Activated CD4-positive, alpha-beta T cell treated with anti-CD3 and anti-CD28 coated beads, Interleukin-2, Interleukin-4, amounts not matched to agents 100 ng/mL and 50 ng/mL, durations not matched to agents 16 hours and 8 hours (primary cell): ENCODE data around the gene MBP.

Source experiments
- DNase-seq: peaks from one replicate; pipeline ENCODE4 v3.0.0-alpha.2; 2020; ENCODE audit warnings: low spot score

Gene MBP

DNA sequence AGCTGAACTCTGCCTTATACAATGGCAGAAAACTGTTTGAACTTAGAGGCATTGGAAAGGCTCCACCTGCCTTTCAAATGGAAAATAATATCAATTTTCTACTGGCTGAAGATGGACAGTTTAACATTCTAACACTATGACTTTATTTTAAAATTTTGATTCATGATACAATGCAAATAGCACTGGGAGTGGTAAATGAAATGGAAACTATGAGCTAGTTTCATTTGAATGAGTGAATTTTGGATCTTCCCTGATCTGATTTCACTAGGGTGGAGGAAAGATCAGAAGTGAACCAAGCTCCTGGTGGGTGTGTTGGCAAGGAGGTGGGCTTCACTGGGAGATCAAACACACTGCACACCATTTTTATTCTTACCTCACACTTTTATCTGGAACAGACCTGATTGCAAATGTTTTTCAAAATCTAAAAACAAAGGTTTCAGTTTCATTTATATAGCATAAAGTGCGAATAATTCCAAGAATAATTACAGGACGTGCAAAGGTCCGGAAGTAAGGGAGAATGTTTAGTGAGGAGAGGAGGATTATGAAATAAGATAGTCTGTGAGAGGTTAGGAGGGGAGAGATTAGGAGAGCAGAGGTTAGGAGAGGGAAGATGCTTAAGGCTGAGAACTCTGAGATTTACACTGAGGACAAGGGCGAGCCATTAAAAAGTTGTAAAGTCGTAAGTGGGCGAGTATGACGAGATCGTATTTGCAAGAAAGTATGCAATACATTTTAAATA, 18.6 kb upstream of the MBP start:
- no peak for DNase-seq

DNA sequence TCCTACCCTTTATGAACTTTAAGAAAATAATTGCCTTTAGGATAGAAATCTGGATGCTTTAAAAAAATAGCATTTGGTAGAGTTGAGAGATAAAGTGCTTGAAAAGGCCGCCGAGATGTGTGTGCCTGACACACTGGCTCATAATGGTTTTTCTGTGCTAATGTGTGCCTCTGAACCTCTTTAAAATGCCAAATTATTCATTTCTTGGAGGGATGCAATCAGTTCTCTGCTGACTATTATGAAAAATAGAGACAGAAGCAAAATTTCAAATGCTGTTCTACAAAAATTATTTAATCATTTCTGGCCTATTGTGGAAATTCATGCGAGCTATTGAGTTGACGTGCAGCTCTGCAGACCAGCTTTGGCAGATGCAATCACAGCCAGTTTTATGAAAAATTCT, 18.0 kb upstream of the MBP start:
- DNase-seq = no peak

DNA sequence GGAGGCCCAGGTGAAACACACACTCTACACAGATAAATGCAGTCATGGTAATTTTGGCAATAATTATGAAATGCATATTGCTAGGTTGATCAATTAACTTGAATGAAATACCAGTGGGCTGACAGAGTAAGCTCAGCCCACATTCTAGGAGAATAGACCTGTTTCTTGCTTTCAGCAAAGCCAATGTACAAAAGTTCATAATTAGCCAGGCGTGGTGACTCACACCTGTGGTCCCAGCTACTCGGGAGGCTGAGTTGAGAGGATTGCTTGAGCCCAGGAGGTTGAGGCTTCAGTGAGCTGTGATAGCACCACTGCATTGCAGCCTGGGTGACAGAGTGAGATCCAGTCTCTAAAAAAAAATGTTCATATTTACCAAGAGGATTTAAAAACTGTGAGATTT, 15.7 kb upstream of the MBP start:
- DNase-seq = no peak

DNA sequence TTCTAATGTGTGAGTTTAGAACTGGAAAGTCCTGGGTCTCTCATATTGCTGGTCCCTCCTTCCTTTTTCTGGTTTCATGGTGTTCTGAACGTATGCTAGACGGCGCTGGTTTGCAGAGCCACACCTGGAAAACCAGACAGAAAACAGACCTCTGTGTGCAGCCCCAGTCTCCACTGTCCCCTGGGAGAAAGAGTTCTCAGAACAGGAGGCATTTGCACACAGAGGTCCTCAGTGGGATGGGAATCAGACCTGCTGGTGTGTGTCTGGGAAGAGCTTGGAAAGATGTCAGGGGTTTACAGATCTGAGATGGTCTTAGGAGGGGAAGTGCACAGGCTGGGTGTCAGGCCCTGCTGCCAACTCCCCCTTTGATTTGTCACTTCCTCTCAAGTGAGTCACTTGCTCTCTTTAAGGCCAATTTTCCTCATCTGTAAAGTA, 14.9 kb upstream of the MBP start:
- DNase-seq = no peak

DNA sequence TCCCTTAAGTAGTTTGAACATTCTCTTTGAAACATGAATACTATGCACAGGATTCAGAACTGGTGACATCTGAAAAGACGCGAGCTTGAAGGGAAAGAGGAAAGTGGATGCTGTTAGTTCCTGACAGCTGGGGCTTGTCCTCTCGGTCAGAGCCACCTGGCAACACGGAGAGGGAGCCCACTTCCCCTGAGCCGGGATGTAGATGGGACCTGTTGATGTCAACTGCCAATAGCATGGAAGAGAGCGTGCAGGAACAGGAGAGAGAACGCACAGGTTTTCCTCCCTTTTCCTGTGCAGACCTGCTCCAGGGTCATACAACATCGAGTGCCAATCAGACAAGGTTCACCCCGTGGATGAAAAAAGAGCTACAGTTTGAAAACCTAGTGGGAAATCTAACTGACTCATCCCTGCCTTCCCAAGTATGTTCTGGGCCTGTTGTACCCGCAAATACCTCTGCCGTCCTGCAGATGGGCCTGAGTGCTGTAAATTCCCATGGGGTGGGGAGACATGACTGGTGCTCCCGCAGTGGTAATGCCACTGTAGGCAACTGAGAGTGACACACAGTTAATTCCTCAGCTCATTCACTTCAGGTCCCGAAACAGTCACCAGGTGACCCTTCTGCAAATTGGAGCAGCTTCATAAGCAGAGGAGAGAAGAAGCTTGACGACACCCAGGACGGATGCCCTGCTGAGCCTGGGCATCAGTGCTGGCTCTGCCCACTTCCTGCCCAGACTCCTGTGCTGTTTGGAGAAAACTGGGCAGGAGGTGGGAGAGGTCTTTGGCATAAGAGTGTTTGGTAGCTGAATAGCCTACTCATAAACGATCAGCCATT, 13.9 kb upstream of the MBP start:
- DNase-seq = no peak

DNA sequence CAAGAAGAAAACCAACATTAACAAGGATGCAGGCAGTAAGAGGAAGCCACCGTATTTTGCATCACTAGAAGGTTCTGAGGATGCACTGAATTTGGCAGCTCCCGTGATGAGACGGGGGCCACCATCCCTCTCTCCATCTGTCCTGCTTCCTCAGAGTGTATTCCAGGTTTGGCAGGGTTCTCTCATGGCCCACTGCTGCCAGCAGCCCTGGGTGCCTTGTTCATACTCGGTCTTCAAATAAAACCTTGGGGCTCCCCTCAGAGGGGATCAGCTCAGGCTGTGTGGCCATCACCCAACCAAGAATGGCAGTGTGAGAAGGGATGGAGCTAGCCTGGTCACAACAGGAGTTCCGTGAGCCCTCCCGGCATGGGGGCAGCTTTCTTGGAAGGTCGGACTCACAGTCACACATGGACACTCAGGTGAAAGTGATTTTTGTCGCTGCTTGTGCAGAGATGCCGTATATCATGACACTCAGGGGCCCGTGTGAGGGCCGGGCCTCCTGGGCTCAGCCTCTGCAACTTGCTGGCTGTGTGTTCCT, 12.8 kb upstream of the MBP start:
- DNase-seq = no peak

DNA sequence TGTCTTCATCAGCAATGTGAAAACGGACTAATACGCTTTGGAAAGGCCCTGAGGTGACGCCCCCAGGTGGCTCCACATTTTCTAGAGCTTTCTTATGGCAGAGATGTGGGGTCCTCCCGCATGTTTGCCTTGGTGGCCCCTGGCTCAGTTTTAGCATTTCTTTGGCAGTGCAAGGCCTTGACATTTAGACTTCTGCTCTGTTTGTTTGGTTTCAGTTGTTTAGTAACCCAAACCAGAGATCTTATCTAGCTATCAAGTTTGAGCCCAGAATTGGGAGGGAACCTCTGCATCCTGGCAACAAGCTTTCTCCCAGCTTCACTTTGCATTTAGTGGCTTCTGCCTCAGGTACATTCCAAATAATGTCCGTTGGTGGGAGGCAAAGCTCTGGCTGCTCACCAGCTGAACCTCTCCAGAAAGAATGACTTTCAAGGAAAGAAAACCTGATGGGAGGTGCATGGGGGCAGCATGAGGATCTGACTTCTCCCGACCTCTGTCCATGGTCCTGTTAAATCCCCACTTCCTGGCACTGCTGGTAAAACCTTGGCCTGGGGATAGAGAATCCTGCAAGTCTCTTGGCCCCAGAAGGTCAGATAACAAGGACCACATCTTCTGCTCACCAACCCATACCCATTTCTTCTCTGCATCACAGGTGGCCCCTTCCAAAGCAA, 12.0 kb upstream of the MBP start:
- DNase-seq = no peak

DNA sequence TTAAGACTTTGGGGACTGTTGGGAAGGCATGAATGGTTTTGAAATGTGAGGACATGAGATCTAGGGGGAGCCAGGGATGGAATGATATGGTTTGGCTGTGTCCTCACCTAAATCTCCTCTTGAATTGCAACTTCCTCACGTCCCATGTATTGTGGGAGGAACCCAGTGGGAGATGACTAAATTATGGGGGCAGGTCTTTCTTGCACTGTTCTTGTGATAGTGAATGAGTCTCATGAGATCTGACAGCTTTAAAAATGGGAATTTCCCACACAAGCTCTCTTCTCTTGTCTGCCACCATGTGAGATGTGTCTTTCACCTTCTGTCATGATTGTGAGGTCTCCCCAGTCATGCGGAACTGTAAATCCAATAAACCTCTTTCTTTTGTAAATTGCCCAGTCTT, 11.5 kb upstream of the MBP start:
- DNase-seq = no peak

DNA sequence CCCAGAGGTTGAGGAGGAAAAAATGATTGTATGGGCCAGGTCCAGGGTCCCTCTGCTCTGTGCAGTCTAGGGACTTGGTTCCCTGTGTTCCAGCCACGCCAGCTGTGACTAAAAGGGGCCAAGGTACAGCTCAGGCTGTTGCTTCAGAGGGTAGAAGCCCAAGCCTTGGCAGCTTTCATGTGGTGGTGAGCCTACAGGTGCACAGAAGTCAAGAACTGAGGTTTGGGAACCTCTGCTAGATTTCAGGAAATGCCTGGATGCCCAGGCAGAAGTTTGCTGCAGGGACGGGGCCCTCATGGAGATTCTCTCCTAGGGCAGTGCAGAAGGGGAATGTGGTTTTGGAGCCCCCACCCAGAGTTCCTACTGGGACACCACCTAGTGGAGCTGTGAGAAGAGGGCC, 10.6 kb upstream of the MBP start:
- DNase-seq = no peak

DNA sequence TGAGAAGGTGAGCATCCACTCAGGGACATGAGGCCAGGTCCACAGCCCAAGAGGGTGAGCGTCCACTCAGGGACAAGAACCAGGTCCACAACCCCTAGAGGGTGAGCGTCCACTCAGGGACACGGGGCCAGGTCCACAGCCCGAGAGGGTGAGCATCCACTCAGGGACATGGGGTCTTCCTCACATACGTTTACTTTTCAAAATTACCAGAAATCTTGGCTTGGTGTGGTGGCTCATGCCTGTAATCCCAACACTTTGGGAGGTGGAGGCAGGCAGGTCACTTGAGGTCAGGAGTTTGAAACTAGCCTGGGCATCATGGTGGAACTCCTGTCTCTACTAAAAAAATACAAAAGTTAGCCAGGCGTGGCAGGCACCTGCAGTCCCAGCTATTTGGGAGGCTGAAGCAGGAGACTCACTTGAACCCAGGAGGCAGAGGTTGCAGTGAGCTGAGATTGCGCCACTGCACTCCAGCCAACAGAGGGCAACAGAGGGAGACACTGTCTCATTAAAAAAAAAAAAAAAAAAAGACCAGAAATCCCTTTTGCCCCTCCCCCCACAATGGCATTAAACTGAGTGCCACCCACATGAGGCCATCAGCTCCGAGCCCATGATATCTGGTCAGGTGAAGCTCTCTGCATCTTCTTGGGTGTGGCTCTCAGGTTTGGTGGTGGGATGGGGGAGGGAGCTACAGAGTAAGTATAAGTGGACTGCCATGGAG, 9.0 kb upstream of the MBP start:
- DNase-seq = no peak

DNA sequence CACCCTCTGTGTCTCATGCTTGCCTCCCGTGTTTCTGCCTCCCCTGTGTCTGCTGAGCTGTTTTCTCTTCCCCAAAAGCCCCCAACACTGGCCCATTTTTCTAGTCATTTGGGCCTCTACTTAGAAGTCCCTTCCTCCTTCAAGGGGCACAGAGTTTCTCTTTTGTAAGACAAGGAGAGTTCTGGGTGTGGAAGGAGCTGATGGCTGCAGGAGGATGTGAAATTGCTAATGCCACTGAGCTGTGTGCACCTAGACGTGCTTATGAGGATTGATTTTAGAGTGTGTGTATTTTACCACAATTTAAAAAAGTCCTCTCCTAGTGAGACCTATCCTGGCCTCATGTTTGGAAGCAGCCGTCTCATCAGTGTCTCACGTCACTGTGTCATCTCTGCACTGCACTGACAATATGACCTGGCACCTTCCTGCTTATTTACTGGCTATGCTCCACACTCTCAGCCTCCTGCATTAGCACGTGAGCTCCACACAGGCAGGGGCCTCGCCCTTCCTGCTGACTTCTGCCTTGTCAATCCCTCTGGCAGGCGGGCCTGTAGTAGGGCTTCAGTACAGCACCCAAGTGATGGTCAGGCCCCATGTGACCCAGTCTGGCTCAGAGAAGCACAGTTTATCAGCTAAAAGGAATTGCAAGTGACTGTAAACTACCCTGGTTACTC, 8.0 kb upstream of the MBP start:
- DNase-seq = peak; percentile 36

DNA sequence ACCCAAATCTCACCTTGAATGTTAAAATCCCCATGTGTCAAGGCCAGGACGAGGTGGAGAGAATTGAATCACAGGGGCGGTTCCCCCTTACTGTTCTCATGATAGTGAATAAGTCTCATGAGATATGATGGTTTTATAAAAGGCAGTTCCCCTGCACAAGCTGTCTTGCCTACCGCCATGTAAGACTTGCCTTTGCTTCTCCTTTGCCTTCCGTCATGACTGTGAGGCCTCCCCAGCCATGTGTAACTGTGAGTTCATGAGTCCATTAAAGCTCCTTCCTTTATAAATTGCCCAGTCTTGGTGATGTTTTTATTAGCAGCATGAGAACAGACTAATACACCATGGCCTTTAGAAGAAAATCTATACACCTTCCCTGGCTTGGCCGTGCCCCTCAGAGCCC, 7.4 kb upstream of the MBP start:
- no peak for DNase-seq

DNA sequence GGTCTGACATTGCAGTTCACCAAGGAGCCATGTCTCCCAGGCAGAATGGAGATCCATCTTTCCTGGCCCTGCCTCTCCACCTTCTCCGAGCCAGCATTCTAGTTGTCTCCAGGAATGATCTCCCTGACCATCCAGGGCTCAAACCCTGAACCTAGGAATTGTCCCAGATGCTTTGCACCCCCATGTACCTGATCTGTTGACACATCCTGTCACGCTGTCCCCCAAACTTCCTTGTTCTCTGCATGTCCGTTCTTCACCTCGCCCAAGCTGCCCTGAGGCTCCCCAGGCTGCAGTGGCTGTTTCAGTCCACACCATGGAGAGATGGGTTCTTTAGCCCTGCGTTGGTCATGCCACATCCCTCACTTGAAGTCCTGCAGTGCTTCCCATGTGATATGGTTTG, 7.0 kb upstream of the MBP start:
- DNase-seq = no peak

DNA sequence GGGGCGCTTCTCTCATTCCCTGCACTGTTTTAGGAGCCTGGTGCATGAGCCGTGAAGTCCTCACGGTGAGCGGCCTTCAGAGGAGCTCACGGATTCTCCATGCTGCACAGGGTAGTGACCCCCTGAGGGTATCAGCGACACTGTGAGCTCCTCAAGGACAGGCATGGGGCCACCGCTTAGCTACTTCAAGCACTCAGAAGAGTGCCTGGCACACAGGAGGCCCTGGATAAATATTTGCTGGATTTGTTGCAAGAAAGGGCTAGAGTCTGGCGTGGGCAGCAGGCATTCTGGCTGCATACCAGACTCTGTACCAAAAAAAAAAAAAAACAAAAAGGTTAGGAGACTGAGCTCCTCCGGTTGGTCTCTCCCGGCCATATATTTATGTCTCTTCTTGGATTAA, 5.7 kb upstream of the MBP start:
- no peak for DNase-seq

DNA sequence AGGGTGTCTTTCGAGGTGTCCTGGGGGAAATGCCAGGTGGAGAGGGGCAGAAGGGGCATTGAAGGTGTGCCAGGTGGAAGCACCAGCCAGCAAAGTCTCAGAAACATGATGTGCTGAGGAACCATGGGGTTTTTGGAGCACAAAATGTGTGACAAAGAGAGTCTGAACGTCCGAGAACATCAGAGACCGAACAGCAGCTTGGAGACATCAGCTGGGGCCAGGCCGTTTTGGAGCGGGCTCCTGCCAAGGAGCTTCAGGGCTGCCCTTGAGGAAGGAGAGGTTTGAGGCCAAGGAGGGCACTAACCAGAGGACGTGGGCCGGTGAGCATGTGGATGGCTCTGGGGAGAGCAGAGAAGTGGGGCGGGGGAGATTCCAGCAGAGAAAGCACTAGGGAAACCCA, 5.3 kb upstream of the MBP start:
- no peak for DNase-seq

DNA sequence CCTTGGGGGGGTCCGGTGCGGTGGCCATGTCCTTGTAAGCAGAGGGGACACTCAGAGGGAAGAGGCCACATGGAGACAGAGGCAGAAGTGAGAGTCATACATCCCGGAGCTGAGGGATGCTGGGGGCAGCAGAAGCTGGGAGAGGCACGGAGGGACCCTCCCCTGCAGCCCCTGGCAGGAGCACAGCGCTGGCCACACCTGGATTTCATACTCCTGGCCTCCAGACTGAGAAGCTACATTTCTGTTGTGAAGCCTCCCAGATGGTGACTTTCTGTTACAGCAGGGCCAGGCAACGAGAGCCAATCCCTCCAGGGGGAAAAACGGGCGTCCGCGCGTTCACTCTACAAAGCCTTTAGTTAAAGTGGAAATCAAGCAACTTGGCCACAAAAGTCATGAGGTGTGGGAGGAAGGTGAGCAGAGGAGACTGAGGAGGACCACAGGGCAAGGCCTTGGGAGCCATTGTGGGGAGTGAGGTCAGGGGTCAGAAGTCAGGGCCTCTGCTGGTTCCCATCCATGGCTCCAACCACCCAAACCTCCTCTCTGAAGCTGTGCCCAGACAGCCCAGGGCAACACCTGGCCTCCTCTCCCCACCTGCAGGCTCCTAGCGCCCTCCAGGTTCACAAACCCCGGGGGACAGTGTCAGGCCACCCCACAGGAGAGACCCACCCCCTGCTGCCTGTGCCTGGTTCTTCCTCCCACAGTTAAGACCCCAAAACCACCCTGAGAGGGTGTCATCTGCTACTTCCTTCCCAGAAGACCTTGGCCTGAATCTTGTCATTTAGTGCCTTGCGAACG, 4.5 kb upstream of the MBP start:
- DNase-seq = no peak

DNA sequence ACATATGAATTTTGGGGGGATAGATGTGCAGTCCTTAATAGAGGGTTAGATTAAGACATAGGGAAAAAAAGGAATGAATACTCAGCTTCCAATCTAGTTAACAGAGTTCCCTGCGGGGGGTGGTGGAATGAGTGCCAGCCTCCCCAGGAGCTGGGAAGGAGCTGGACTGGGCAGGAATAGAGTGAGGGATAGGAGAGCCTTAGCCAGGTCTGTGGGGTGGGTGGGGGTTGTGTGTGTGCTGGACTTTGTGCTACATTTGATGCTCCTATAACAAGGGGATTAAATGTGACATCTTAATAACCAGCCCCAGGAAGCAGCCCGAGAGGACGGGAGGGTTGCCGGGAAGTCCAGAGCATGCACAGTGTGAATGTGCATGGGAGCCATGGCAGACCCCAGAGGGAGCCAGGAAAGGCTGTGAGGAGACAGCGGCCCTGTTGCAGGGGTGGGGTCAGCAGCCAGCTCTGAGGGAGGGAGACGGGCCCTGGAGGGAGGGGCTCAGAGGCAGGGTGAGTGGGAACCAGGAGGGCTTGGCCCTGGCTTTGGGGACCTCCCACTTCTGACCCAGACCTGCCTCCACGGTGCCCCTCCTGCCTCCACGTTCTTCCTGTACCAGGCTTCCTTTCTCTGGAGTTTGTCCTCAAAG, 3.6 kb upstream of the MBP start:
- no peak for DNase-seq

DNA sequence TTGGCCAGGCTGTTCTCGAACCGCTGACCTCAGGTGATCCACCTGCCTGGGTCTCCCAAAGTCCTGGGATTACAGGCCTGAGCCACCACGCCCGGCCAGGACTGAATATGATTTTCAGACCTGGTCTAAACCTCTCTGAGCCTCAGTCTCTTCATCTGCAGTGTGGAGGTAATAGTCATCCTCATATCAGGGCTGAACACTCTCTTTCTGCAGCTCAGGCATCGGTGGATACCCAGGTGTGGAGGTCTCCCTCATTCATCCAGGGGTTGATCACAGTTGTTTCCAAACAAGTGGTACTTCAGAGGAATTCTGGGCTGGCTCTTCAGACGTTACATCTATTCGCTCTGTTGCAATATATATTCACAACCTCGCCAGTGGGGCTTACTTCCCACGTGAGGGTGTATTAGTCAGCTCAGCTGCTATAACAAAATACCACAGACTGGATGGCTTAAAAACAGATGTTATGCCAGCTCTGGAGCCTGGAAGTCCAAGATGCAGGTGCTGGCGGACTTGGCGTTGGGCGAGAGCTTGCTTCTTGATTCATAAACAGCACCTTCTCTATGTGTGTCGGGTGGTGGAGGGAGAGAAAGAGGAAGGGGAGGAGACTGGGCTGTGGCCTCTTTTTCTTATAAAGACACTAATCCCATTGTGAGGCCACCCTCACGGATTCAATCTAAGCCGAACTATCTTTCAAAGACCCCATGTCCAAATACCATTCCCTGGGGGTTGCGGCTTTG, 2.9 kb upstream of the MBP start:
- no peak for DNase-seq

DNA sequence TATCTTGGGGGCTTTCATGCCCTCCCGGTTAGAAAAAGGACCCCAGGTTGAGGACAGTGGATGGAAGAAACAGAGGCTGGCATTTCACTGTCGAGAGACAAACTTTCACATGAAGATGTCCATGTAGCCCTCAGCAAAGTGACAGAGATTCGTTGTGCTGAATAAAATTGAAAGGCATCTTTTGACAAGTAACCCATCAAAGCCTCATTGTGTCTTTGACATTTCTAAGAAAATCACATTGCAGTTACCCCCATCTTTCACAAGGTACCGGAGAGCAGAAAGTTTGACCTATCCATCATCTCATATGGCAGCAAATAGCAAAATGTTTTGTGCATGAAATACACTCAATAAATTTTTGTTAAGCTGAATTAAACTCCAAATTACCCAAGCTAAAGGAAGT, 2.0 kb upstream of the MBP start:
- peak; percentile 74 for DNase-seq
